ENCODE data around the gene COL6A1.
"Not testable (repeated sequence)": the region's sequence is repeated elsewhere in the genome, so short reads cannot be mapped to it uniquely, and the experiment has no call there.

COL6A1 gene

GRCh38 chr21:46005081-46005480 lies 23.5 kb downstream of the COL6A1 start:
- H3K4me3 ChIP-seq (ENCODE audit: low read depth, low read length), result no peak overlapping the region
- DNase-seq (ENCODE audit: low read depth), result no peak
- no peak for TF ChIP-seq CTCF (IDR thresholded peaks at IDR 0.05; ENCODE audit: control insufficient read depth, extremely low read depth, insufficient read depth)

- no peak for TF ChIP-seq CTCF (IDR thresholded peaks at IDR 0.05; ENCODE audit: control insufficient read depth, extremely low read depth, insufficient read depth)
- no peak for DNase-seq (ENCODE audit: low read depth)
- no peak overlapping the region for H3K4me3 ChIP-seq (ENCODE audit: low read depth, low read length)
Observed at GRCh38 chr21:46005481-46005881, 23.9 kb downstream of the COL6A1 start.

- DNase-seq (ENCODE audit: low read depth), result not testable (repeated sequence)
Observed at GRCh38 chr21:46005894-46006546, 24.4 kb downstream of the COL6A1 start.

GRCh38 chr21:46006547-46007491 lies 25.2 kb downstream of the COL6A1 start:
- no peak for TF ChIP-seq CTCF (IDR thresholded peaks at IDR 0.05; ENCODE audit: control insufficient read depth, extremely low read depth, insufficient read depth)
- DNase-seq (ENCODE audit: low read depth), result no peak
- H3K4me3 ChIP-seq (ENCODE audit: low read depth, low read length), result no peak overlapping the region

More at GRCh38 chr21:46005894-46006546, 24.4 kb downstream of the COL6A1 start:
- H3K4me3 ChIP-seq (ENCODE audit: low read depth, low read length), result not testable (repeated sequence)

- H3K4me3 ChIP-seq (ENCODE audit: low read depth, low read length), result no peak overlapping the region
- no peak for DNase-seq (ENCODE audit: low read depth)
- no peak for TF ChIP-seq CTCF (IDR thresholded peaks at IDR 0.05; ENCODE audit: control insufficient read depth, extremely low read depth, insufficient read depth)
Observed at GRCh38 chr21:46007492-46007868, 25.9 kb downstream of the COL6A1 start.

GRCh38 chr21:46008893-46009621 lies 27.5 kb downstream of the COL6A1 start:
- no peak overlapping the region for H3K4me3 ChIP-seq (ENCODE audit: low read depth, low read length)
- DNase-seq (ENCODE audit: low read depth), result no peak
- TF ChIP-seq CTCF (IDR thresholded peaks at IDR 0.05; ENCODE audit: control insufficient read depth, extremely low read depth, insufficient read depth), result no peak
